Activated gamma-delta T cell treated with Interleukin-2 at 50 U/mL for 16 hours (primary cell): Measurements from ENCODE around the gene RPL19.
A peak's percentile ranks its signal among the peaks of the same experiment; 100 is the strongest.
"Not testable (repeated sequence)": the region's sequence is repeated elsewhere in the genome, so short reads cannot be mapped to it uniquely, and the experiment has no call there.

Source experiments
- DNase-seq: peaks from one replicate; pipeline ENCODE4 v3.0.0-alpha.2; 2020

Gene RPL19

GRCh38 chr17:39200070-39200879 is at the start of gene RPL19:
RPL19 (plus strand) TSS chr17:39200283; CDS start chr17:39200345, 62 bp downstream.
- DNase-seq, result peak; percentile 76

GRCh38 chr17:39150795-39151149 is 49.3 kb upstream of the RPL19 start:
- DNase-seq, result no peak

- peak; percentile 11 for DNase-seq
Observed at GRCh38 chr17:39151150-39151942, 48.7 kb upstream of the RPL19 start, which contains the start of gene PLXDC1. PLXDC1 (minus strand) TSS chr17:39151637; CDS start chr17:39151437, 200 bp downstream.

GRCh38 chr17:39151943-39152818 is 47.9 kb upstream of the RPL19 start:
- peak; percentile 36 for DNase-seq

GRCh38 chr17:39153599-39154051 is 46.5 kb upstream of the RPL19 start:
- peak; percentile 94 for DNase-seq

- DNase-seq, result no peak
Observed at GRCh38 chr17:39155654-39156053, 44.4 kb upstream of the RPL19 start.

GRCh38 chr17:39156491-39156890 is 43.6 kb upstream of the RPL19 start:
- DNase-seq, result no peak

GRCh38 chr17:39158623-39159022 is 41.5 kb upstream of the RPL19 start:
- no peak for DNase-seq

GRCh38 chr17:39161962-39162361 is 38.1 kb upstream of the RPL19 start:
- DNase-seq, result no peak

- DNase-seq, result peak; percentile 77
Observed at GRCh38 chr17:39164675-39165143, 35.4 kb upstream of the RPL19 start.

- DNase-seq, result no peak
Observed at GRCh38 chr17:39165178-39165840, 34.8 kb upstream of the RPL19 start.

GRCh38 chr17:39165841-39166349 is 34.2 kb upstream of the RPL19 start, which contains the start of gene ARL5C:
ARL5C (minus strand) TSS chr17:39166161; CDS start chr17:39165760, 401 bp downstream.
- no peak for DNase-seq

GRCh38 chr17:39166437-39167335 is 33.4 kb upstream of the RPL19 start:
- DNase-seq, result no peak

- no peak for DNase-seq
Observed at GRCh38 chr17:39167476-39167875, 32.6 kb upstream of the RPL19 start.

- not testable (repeated sequence) for DNase-seq
Observed at GRCh38 chr17:39168503-39168902, 31.6 kb upstream of the RPL19 start.

GRCh38 chr17:39169101-39169500 is 31.0 kb upstream of the RPL19 start:
- no peak for DNase-seq

GRCh38 chr17:39169518-39169917 is 30.6 kb upstream of the RPL19 start:
- no peak for DNase-seq

- no peak for DNase-seq
Observed at GRCh38 chr17:39170109-39170508, 30.0 kb upstream of the RPL19 start.

GRCh38 chr17:39170558-39170957 is 29.5 kb upstream of the RPL19 start:
- DNase-seq, result no peak

GRCh38 chr17:39171933-39172332 is 28.1 kb upstream of the RPL19 start:
- DNase-seq, result no peak

- no peak for DNase-seq
Observed at GRCh38 chr17:39173080-39173479, 27.0 kb upstream of the RPL19 start.
